ENCODE data around the gene TMEM30A.

The TMEM30A gene

DNA sequence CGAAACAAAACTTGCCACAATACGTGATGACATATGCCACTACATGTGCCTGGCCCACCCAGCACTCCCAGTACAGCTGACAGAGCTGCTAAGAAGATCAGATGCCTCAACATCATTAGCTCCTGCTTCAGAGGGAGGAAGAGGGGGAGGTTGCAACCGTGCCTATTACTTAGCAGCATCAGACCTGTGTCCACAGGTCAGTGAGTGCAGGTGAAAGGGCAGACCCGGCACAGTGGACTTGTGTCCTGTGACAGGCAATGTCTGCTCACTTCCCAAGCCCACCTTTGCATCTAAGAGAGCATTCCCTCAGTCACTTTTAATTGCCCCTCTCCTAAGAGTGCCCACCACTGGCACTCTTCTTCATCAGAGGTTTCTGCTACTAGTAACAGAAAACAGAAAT, 69.3 kb downstream of the TMEM30A start:
- no peak for DNase-seq (ENCODE audit: low spot score)

DNA sequence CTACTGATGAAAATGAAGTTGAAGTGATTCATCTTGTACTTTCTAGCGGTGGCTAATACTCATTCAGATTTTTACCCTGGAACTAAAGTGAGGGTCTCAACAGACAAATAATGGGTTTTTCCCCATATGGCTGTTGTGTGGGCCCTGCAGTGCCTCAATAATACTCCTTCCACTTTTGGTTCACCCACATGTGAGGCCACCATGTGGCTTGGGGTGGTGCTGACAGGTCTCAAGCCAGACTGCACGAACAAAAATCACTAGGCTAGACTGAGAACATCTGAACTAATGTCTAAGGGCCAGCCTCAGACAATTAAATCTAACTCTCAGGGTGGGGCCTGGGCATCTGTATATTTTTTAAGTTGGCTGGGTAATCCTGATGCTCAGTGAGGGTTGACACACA, 70.9 kb downstream of the TMEM30A start:
- no peak for DNase-seq (ENCODE audit: low spot score)

DNA sequence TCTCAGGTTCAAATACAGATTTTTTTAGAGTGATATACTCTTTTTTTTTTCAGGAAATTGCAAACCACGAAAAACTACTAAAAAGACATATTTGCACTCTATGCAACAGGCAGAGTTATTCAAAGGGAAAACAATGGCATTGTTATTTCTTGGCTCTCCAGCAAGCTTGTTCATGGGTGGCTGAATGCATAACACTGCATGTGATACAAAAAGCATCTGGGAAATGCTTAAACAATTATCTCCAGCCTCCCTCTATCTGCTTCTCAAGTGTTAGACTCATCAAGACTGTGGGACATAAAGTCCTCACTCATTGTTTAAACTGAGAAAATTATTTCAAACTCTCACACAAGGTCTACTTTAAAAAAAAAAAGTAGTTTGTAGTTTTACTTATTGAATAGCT, 71.5 kb downstream of the TMEM30A start:
- no peak for DNase-seq (ENCODE audit: low spot score)

- DNase-seq (ENCODE audit: low spot score), result no peak
Observed at GRCh38 chr6:75211920-75212590, 72.5 kb downstream of the TMEM30A start.

- DNase-seq (ENCODE audit: low spot score), result peak; percentile 64
Observed at GRCh38 chr6:75210885-75211739, 73.5 kb downstream of the TMEM30A start.

GRCh38 chr6:75209184-75209723, 75.3 kb downstream of the TMEM30A start:
- no peak for DNase-seq (ENCODE audit: low spot score)

GRCh38 chr6:75208298-75209183, 76.1 kb downstream of the TMEM30A start:
- peak; percentile 76 for DNase-seq (ENCODE audit: low spot score)

DNA sequence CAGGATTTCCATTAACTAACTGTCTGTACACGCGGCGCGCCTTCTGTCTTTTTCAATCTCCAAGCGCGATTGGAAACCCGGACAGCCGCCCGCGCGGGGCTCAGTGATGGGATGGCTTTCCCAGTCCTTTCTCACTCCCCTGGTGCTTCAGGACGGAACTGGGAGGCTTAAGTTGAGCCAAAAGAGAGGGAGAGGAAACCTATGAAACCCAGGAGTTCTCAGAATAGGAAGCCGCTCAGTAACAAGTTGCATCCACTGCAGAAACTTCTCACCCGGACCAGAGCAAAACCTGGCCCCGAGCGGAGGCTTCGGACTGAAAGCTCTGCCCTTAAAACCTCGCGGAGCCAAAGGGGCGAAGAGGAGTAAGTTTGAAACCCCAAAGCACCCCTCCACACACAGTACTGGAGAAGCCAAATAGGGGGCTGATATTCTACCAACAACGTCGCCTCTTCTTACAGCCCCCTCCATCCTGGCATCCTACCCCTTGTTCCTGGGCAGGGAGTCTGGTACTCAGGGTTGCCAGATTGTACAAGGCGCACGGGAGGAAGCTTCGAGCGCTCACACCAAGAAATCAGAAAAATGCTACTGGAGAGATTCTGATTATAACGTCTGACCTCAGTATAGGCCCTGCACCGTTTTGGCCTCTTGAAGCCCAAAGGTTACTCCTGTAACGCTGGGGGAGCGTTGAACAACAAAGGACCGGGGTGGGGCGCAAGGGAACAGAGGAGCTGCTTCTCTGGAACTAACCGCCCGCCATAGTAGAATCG, 77.8 kb downstream of the TMEM30A start:
- DNase-seq (ENCODE audit: low spot score), result no peak

DNA sequence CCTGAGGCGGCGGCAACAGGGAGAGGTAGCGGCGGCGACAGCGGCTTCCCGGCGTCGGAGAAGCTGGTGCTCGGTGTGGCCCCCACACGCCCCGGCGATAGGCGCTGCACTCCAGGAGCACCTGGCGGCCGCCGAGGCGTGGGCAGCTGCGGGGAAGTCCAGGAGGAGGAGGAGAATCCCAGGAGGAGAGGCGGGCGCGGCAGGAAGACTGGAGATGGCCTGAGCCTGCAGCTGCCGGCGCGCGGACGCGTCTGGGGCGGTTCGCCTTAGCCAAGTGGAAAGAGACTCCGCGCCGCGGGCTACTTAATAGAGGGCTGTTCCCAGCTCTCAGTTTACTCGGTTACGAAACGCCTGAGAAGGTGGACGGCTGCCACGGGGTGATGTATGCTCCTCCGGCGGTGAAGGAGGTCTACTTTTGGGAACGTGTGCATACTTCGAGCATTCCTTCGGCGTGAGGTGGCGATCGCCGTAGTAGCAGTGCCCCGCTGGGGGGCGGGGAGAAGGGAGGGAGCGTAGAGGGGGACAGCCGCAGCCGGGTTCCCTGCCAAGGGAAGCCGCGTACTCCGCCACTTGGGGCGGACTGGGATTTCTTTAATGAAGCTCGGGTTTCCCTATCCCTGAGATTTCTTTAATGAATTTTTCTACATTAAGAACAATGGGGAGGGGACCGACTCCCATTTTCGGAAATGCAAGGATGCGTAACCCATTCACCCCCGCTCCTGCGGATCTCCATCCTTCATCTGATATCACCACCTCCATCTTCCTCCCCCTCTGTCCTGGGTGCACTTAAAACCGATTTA, 78.6 kb downstream of the TMEM30A start, which contains the start of gene COL12A1:
Gene COL12A1 (minus strand): TSS at position 278 of the 800 bp plus-strand sequence. CDS start 3,261 bp downstream, outside the sequence.
- DNase-seq (ENCODE audit: low spot score), result no peak

- DNase-seq (ENCODE audit: low spot score), result no peak
Observed at GRCh38 chr6:75204959-75205775, 79.4 kb downstream of the TMEM30A start.

- DNase-seq (ENCODE audit: low spot score), result peak; percentile 45
Observed at GRCh38 chr6:75204217-75204958, 80.2 kb downstream of the TMEM30A start.

DNA sequence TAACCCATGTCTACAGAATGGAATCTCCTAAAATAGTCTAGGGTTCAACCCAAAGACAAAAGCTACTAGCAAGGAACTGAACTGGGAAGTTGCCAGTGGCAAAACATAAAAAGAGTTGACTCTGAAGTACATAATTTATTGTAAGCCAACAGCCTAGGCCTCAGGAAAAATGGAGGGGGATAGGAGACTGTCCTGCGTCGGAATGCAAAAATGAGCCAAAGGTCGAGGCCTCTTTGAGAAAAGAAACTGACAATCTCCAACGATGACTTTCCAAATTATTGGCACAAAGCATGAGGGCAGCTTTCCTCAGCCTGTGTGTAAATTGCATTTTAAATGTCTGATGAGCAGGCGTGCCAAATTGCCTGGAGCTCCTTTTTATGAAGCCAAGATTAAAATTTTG, 80.9 kb downstream of the TMEM30A start:
- DNase-seq (ENCODE audit: low spot score), result no peak

All from putamen (tissue), 1 donor.